ENCODE measurements around the gene ERN2. TPM values are rescaled to one million over a fixed set of nuclear protein-coding genes. Genes with fewer than 3 reads are reported as not detected.

ERN2 gene
- total RNA-seq, 1 experiment from 2014 or later: 2.1 TPM

DNA sequence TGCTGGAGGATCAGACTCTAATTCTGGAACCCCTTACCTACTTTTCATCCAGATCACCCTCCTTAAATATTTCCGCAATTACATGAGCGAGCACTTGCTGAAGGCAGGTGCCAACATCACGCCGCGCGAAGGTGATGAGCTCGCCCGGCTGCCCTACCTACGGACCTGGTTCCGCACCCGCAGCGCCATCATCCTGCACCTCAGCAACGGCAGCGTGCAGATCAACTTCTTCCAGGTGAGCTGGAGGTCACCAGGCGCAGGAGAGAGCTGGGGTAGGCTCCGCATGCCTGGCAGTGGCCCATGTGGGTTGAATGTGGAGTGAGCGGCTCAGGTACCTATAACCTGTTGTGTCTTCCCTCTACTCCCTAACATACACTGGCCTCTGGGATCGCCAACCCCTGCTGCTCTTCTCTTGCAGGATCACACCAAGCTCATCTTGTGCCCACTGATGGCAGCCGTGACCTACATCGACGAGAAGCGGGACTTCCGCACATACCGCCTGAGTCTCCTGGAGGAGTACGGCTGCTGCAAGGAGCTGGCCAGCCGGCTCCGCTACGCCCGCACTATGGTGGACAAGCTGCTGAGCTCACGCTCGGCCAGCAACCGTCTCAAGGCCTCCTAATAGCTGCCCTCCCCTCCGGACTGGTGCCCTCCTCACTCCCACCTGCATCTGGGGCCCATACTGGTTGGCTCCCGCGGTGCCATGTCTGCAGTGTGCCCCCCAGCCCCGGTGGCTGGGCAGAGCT is 23.4 kb downstream of the ERN2 start:
- no peak overlapping the region for H2AFZ ChIP-seq (ENCODE audit: low read length)
- no peaks in the 10 kb centered on the region for H3K27me3 ChIP-seq (ENCODE audit: insufficient read depth, low read length)
- no peaks in the 10 kb centered on the region for H3K79me1 ChIP-seq (ENCODE audit: insufficient read depth, low read depth, low read length, poor library complexity, severe bottlenecking)
- no peak overlapping the region for H4K91ac ChIP-seq (ENCODE audit: insufficient read length, low read depth, low read length)
- no peak overlapping the region for H4K8ac ChIP-seq (replicated peaks; ENCODE audit: insufficient read length, low read depth, low read length)
- no peaks in the 10 kb centered on the region for H3K9me3 Mint-ChIP-seq
- H3K27ac ChIP-seq (ENCODE audit: insufficient read length, low read depth, low read length): no peak overlapping the region
- H4K5ac ChIP-seq (ENCODE audit: insufficient read length, low read depth, low read length): peak overlapping the region; percentile 31
- no peak for DNase-seq
- no peak overlapping the region for H3K4me3 Mint-ChIP-seq
- no CpG with 5 or more reads among the region's 36 CpGs for WGBS (ENCODE audit: extremely low coverage, insufficient read length, low lambda C conversion rate)
- no peak overlapping the region for H2BK15ac ChIP-seq (ENCODE audit: low read depth, low read length)
- H3K9me3 ChIP-seq (ENCODE audit: control insufficient read depth, low read depth, low read length): no peaks in the 10 kb centered on the region
- H3K36me3 Mint-ChIP-seq (ENCODE audit: insufficient read depth in 1 of 3, low read depth in 3 of 3): peaks cover 43 to 76% (median 67%) of the 10 kb centered on the region in 3 experiments; a peak in 6 of 7 replicates
- H3T11ph ChIP-seq (ENCODE audit: low read length): no peak overlapping the region
- no peak overlapping the region for H3K4me2 ChIP-seq (ENCODE audit: insufficient read depth, insufficient read length, low read length)
- peaks cover 10 to 11% of the 10 kb centered on the region in 2 experiments for H3K4me1 Mint-ChIP-seq
- H2BK120ac ChIP-seq (ENCODE audit: low read depth, low read length, poor library complexity, severe bottlenecking): no peak overlapping the region
- H2BK20ac ChIP-seq (ENCODE audit: low read depth, low read length, poor library complexity, severe bottlenecking): no peak overlapping the region
- H4K20me1 ChIP-seq (ENCODE audit: control insufficient read depth, insufficient read depth, insufficient read length): no peaks in the 10 kb centered on the region
- TF ChIP-seq, protein P1, sequence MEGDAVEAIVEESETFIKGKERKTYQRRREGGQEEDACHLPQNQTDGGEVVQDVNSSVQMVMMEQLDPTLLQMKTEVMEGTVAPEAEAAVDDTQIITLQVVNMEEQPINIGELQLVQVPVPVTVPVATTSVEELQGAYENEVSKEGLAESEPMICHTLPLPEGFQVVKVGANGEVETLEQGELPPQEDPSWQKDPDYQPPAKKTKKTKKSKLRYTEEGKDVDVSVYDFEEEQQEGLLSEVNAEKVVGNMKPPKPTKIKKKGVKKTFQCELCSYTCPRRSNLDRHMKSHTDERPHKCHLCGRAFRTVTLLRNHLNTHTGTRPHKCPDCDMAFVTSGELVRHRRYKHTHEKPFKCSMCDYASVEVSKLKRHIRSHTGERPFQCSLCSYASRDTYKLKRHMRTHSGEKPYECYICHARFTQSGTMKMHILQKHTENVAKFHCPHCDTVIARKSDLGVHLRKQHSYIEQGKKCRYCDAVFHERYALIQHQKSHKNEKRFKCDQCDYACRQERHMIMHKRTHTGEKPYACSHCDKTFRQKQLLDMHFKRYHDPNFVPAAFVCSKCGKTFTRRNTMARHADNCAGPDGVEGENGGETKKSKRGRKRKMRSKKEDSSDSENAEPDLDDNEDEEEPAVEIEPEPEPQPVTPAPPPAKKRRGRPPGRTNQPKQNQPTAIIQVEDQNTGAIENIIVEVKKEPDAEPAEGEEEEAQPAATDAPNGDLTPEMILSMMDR (conservative IDR thresholded peaks at IDR 0.05): no peak
- no peak overlapping the region for H3K23ac ChIP-seq (ENCODE audit: insufficient read length, low read depth, low read length)
- H3K4me1 ChIP-seq (ENCODE audit: insufficient read depth, low read length): no peaks in the 10 kb centered on the region
- no peaks in the 10 kb centered on the region for H3K27me3 Mint-ChIP-seq (ENCODE audit: low read depth)
- no peak overlapping the region for H3K9ac ChIP-seq (ENCODE audit: extremely low read depth, insufficient read length, low read length)
- no peaks in the 10 kb centered on the region for H3K23me2 ChIP-seq (ENCODE audit: insufficient read length, low read depth, low read length, poor library complexity, severe bottlenecking)
- H3K79me2 ChIP-seq (ENCODE audit: insufficient read depth, low read length): no peaks in the 10 kb centered on the region
- no peak overlapping the region for H2AK5ac ChIP-seq (ENCODE audit: insufficient read length, low read length)
- no peak overlapping the region for H2BK12ac ChIP-seq (ENCODE audit: insufficient read length, low read depth, low read length)
- peak overlapping the region in 1 of 3 experiments; percentile 60; a peak in 2 of 7 replicates for H3K27ac Mint-ChIP-seq
- H3K18ac ChIP-seq (ENCODE audit: insufficient read length, low read depth, low read length): no peak overlapping the region
- H3K4ac ChIP-seq (ENCODE audit: low read depth, low read length): no peak overlapping the region
- no peak overlapping the region for H3K14ac ChIP-seq (ENCODE audit: insufficient read depth, low read length)
- no peak overlapping the region for H3K56ac ChIP-seq (ENCODE audit: insufficient read length, low read depth, low read length)
- no peak overlapping the region for H2BK5ac ChIP-seq (ENCODE audit: insufficient read length, low read length)
